HG02884 (cell line): ENCODE measurements around the gene PODXL.
"Not testable (repeated sequence)": the region's sequence is repeated elsewhere in the genome, so short reads cannot be mapped to it uniquely, and the experiment has no call there.

Experiments
- ATAC-seq: cut with Tn5 transposase; IDR thresholded peaks from one replicate; pipeline ENCODE4 v1.9.1; 2021; ENCODE audit warnings: mild to moderate bottlenecking, moderate library complexity; ENCODE audit not compliant: unreplicated experiment

PODXL gene

DNA sequence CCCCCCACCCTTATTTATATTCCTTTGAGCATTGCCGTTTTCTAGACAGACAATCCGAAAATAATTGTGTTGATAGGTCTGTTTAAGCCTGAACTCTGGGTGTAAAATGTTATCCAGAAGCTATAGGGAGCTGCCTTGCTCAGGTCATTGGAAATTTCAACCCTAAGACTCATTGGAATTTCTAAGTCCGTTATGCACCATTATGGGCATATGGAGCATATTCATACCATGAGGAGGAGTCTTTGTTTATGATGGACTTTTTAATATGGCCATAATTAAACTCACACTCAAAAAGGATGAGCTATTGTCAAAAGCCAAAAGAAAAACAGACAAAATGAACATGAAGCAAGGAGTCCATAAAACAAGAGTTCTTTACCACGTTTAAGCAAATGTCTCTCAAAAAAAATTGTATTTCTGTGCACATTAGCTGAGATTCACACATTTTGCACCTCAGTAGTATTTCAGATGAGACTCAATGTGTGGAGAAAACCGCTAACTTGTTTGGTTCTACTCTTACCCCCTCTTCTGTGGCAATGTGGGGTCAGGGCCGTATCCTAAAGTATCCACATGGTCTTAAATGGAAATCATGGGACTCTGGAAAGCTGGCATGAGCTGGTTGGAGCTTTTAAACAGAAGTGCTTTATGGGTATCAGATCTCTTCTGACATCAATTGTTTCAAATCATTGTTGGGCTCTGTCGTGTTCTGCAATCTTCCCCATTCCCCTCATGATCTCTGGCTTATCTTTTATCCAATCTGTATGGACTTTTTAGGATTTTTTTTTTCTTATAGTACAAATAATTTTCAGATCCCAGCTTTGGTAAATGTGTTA is 60.5 kb downstream of the PODXL start:
- ATAC-seq, result no peak

GRCh38 chr7:131494182-131494581 is 62.2 kb downstream of the PODXL start:
- no peak for ATAC-seq

- ATAC-seq, result no peak
Measured at GRCh38 chr7:131493581-131493980, 62.8 kb downstream of the PODXL start.

- ATAC-seq, result no peak
Measured at GRCh38 chr7:131493081-131493480, 63.3 kb downstream of the PODXL start.

GRCh38 chr7:131489881-131490280 is 66.5 kb downstream of the PODXL start:
- ATAC-seq, result no peak

DNA sequence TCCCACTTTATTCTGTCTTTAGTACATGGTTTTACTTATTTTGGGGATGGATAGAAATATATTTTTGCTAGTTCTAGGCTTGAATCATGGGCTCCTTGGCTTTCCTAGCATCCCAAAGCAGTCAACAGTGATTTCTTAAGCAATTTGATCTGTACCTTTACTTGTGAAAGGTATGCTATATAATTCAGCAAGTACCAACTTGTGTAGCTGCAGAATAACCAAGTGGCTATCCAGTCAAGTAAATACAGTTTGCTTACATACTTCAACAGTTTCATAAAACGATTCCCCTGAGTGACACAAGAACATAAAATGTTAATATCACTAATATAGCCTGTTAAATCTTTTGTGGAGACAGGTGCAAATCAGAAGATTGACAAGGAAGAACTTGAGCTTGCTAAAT is 67.2 kb downstream of the PODXL start:
- no peak for ATAC-seq

- ATAC-seq, result no peak
Measured at GRCh38 chr7:131488361-131488760, 68.1 kb downstream of the PODXL start.

DNA sequence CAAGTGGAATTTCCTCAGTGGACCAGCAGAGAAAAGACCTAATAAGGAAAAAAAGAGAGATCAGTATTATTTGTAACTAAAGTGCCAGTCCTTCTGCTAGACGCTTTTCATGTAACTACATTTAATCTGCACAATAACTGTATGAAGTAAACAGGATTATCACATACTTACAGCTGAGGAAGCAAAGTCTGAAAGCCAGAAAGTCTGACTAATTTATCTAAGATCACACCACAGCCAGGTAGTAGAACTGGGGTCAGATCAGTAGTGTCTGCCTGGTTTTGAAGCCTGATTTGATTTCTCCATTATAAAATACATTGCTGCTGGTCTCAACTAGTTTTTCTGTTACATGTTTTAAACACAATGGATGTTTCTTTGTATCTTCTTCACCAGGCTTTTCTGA is 69.2 kb downstream of the PODXL start:
- ATAC-seq, result no peak

DNA sequence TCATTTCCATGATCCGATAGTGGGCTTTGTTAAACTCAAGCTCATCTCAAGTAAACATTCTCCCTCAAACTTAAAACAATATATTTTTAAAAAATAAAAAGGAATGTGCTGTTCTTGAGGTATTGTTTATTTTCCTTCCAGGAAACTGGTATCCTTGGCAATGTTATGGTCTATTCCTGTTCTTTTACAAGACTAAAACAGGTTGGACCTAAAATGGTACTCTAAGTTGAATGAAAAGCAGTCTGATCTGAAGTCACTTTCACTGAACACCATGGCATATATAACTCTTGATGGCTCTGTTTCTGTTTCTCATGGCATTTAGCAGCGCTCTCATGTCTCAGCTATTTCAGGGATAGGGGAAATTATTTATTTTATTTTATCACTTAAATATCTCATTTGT is 70.1 kb downstream of the PODXL start:
- ATAC-seq, result no peak

- no peak for ATAC-seq
Measured at GRCh38 chr7:131483586-131483985, 72.8 kb downstream of the PODXL start.

- no peak for ATAC-seq
Measured at GRCh38 chr7:131482800-131483199, 73.6 kb downstream of the PODXL start.

GRCh38 chr7:131480384-131481315 is 75.8 kb downstream of the PODXL start:
- ATAC-seq, result no peak

GRCh38 chr7:131476740-131477139 is 79.7 kb downstream of the PODXL start:
- no peak for ATAC-seq

- no peak for ATAC-seq
Measured at GRCh38 chr7:131471250-131472004, 85.0 kb downstream of the PODXL start.

DNA sequence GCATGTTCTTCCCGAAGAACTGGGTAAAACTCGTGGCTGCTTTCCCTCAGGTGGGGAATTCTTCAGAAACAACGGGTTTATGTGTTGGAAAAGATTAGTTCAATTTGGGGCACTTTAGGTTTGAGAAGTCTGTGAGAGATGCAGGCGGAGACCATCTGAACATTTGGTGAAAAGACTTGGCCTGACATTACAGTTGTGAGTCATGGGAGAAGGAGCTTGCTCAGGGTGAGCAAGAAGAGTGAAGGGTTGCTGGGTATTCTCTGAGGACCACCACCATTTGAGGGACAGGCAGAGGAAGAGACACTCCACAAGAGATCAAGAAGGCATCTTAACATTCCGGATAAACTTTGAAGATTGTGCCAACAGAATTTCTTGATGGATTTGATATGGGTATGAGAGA is 88.6 kb downstream of the PODXL start:
- ATAC-seq, result no peak

DNA sequence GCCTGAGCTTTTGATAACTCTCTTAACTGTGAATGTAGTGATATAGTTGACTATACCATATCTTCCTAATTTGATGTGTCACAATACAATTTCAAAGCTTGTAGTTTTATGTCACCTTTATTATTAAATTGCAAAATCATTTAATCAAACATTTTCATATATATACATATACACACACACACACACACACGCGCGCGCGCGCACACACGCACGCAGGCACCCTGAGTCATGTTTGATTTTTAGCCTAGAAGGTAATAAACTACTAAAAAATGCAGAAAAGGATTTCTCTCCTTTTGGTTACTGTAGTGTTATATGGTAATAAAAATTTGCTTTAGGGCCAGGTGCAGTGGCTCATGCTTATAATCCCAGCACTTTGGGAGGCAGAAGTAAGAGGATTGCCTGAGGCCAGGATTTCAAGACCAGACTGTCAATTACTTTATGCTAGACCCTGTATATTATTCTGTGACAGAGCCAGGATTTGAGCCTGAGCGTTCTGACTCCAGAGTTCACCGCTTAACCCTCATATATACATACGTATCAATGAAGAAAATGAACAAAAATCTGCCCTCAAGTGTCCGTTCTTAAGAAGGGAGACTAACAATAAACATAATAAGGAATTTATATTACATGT is 89.6 kb downstream of the PODXL start:
- ATAC-seq, result no peak

DNA sequence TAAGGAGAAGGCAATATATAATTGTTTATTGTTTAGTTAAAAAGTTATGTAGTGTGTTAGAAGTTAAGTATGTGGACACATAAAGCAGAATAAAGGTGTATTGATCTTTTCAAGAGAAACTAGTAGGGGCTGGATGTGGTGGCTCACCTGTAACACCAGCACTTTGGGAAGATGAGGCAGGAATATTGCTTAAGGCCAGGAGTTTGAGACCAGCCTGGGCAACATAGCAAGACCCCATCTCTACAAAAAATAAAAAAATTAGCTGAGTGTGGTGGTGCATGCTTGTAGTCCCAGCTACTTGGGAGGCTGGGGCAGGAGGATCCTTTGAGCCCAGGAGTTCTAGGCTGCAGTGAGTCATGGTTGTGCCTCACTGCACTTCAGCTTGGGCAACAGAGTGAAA is 93.7 kb downstream of the PODXL start:
- not testable (repeated sequence) for ATAC-seq

GRCh38 chr7:131462059-131462458 is 94.4 kb downstream of the PODXL start:
- no peak for ATAC-seq

GRCh38 chr7:131459256-131459655 is 97.2 kb downstream of the PODXL start:
- no peak for ATAC-seq

DNA sequence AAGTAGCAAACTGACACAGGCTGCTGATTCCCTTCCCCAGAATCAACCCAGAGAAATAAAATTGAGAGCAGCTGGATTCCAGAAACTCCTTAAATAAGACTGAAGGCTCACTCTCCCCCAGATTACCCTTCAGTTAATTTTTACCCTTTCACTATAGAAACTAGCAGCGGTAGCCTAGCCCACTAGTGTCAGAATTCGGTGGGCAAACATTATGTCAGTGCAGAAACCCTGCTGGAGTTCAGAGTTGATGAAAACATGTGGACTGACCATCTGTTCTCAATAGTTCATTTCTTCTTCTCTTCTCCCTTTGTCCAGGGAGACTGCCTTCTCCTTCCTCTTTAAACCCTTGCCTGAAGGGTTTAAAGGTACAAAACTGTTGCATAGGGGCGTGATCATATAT is 100.1 kb downstream of the PODXL start:
- no peak for ATAC-seq

GRCh38 chr7:131455546-131455945 is 100.9 kb downstream of the PODXL start:
- no peak for ATAC-seq
